GM23338 (cell line): ENCODE data around the gene SMIM7. TPM values are rescaled to one million over a fixed set of nuclear protein-coding genes. Genes with fewer than 3 reads are reported as not detected.

Experiments used
- ATAC-seq: fragments of 200-7000 bp; cut with Tn5 transposase; 3 replicates; pipeline ENCODE4 v1.9.1; 2020
- DNase-seq: peaks from one replicate; pipeline ENCODE4 v3.0.0-alpha.2; 2015; ENCODE audit warnings: low spot score
- H2AFZ ChIP-seq: fragments of 200-600 bp; sonication (generic); 2 replicates; pipeline ENCODE4 v1.8.0; 2016; ENCODE audit warnings: antibody characterized with exemption, mild to moderate bottlenecking, moderate library complexity
- H3F3A ChIP-seq: fragments of 200-600 bp; sonication (generic); replicated peaks from 2 replicates; pipeline ENCODE4 v1.8.0; 2017; ENCODE audit warnings: antibody characterized with exemption, mixed run types, low read depth
- H3K27ac ChIP-seq: fragments of 200-600 bp; sonication (generic); 2 replicates; pipeline ENCODE4 v1.6.1; 2016; ENCODE audit warnings: low read depth
- H3K27me3 ChIP-seq: fragments of 200-600 bp; sonication (generic); 2 replicates; pipeline ENCODE4 v1.8.0; 2016; ENCODE audit warnings: mild to moderate bottlenecking, mixed run types, moderate library complexity; ENCODE audit not compliant: insufficient read depth
- H3K36me3 ChIP-seq: fragments of 200-600 bp; sonication (generic); 2 replicates; pipeline ENCODE4 v1.8.0; 2016; ENCODE audit warnings: mild to moderate bottlenecking; ENCODE audit not compliant: insufficient read depth
- H3K4me1 ChIP-seq: fragments of 200-600 bp; sonication (generic); 2 replicates; pipeline ENCODE4 v1.8.0; 2016; ENCODE audit warnings: mild to moderate bottlenecking, moderate library complexity; ENCODE audit not compliant: insufficient read depth
- H3K4me2 ChIP-seq: fragments of 200-600 bp; sonication (generic); 2 replicates; pipeline ENCODE4 v1.7.1; 2017; ENCODE audit warnings: mixed run types
- H3K4me3 ChIP-seq: fragments of 200-600 bp; sonication (generic); 2 replicates; pipeline ENCODE4 v1.6.1; 2016; ENCODE audit warnings: mixed run types
- H3K79me2 ChIP-seq: fragments of 200-600 bp; sonication (generic); replicated peaks from 2 replicates; pipeline ENCODE4 v1.8.0; 2017; ENCODE audit warnings: mild to moderate bottlenecking; ENCODE audit not compliant: insufficient read depth
- H3K9me2 ChIP-seq: fragments of 200-600 bp; sonication (generic); 2 replicates; pipeline ENCODE4 v1.8.0; 2017; ENCODE audit not compliant: insufficient read depth
- H4K20me1 ChIP-seq: fragments of 200-600 bp; sonication (generic); replicated peaks from 2 replicates; pipeline ENCODE4 v1.8.0; 2017; ENCODE audit warnings: mild to moderate bottlenecking; ENCODE audit not compliant: insufficient read depth
- H3K27ac Mint-ChIP-seq: 2 replicates; pipeline ENCODE4 v1.8.0; 2020; ENCODE audit warnings: inconsistent platforms, mild to moderate bottlenecking, moderate library complexity, mixed read lengths
- H3K27me3 Mint-ChIP-seq: 3 replicates; pipeline ENCODE4 v1.8.0; 2022; ENCODE audit warnings: low read depth, mild to moderate bottlenecking, moderate library complexity, mixed read lengths, inconsistent platforms; ENCODE audit not compliant: insufficient read depth, poor library complexity
- H3K36me3 Mint-ChIP-seq: 3 replicates; pipeline ENCODE4 v1.8.0; 2021; ENCODE audit warnings: low read depth, mild to moderate bottlenecking, inconsistent platforms, moderate library complexity, mixed read lengths
- H3K4me1 Mint-ChIP-seq: 3 replicates; pipeline ENCODE4 v1.8.0; 2020; ENCODE audit warnings: mild to moderate bottlenecking, inconsistent platforms, mixed read lengths
- H3K4me3 Mint-ChIP-seq: 3 replicates; pipeline ENCODE4 v1.8.0; 2021; ENCODE audit warnings: moderate library complexity, mild to moderate bottlenecking, inconsistent platforms, mixed read lengths
- H3K9me3 Mint-ChIP-seq: 3 replicates; pipeline ENCODE4 v1.8.0; 2020; ENCODE audit warnings: moderate library complexity, mild to moderate bottlenecking, inconsistent platforms, mixed read lengths
- CREB1 ChIP-seq: fragments of 250-450 bp; sonication (Bioruptor Pico); IDR thresholded peaks from 2 replicates; pipeline ENCODE4 v1.5.0; 2020; ENCODE audit warnings: low read depth, mild to moderate bottlenecking, moderate library complexity
- EZH2 ChIP-seq: fragments of 200-600 bp; sonication (generic); IDR thresholded peaks from one replicate; pipeline ENCODE4 v1.8.0; 2017; ENCODE audit warnings: antibody characterized with exemption, mild to moderate bottlenecking, low read depth; ENCODE audit not compliant: unreplicated experiment
- EZH2phosphoT487 ChIP-seq: fragments of 200-600 bp; sonication (generic); IDR thresholded peaks from one replicate; pipeline ENCODE4 v1.8.1; 2018; ENCODE audit warnings: antibody characterized with exemption; ENCODE audit not compliant: unreplicated experiment
- NANOG ChIP-seq: IDR thresholded peaks from 2 replicates; pipeline ENCODE4 v1.6.1; 2016; ENCODE audit warnings: antibody characterized with exemption, borderline replicate concordance
- POLR2AphosphoS5 ChIP-seq: IDR thresholded peaks from 2 replicates; pipeline ENCODE4 v1.6.1; 2016; ENCODE audit warnings: antibody characterized with exemption, low read depth
- STAT1 ChIP-seq: IDR thresholded peaks from one replicate; pipeline ENCODE4 v1.6.1; 2016; ENCODE audit warnings: antibody characterized with exemption; ENCODE audit not compliant: unreplicated experiment
- ZNF114 ChIP-seq: fragments of 250-450 bp; sonication (Bioruptor Pico); IDR thresholded peaks from 2 replicates; pipeline ENCODE4 v1.5.0; 2020; ENCODE audit warnings: mild to moderate bottlenecking, moderate library complexity
- ZNF331 ChIP-seq: fragments of 250-450 bp; sonication (Bioruptor Pico); IDR thresholded peaks from 2 replicates; pipeline ENCODE4 v1.5.0; 2020; ENCODE audit warnings: low read depth, mild to moderate bottlenecking, moderate library complexity
- polyA plus RNA-seq: library from polyadenylated mRNA; unstranded; fragments of >200 nt; fragmentation: Nextera tagmentation; extraction: Ambion mirVana; gene quantifications from 2 replicates; pipeline ENCODE4 v1.2.1, GENCODE V29; 2016
- total RNA-seq: library from RNA; depleted of rRNA; stranded (reverse); fragments of >200 nt; shearing (Covaris generic); gene quantifications from 2 replicates; pipeline ENCODE4 v1.2.3, GENCODE V29; 2014
- TF ChIP-seq, protein P1 (sequence below): IDR thresholded peaks from one replicate; pipeline ENCODE4 v1.6.1; 2018; ENCODE audit warnings: antibody characterized with exemption; ENCODE audit not compliant: unreplicated experiment
- TF ChIP-seq, protein P2 (sequence below): fragments of 250-450 bp; sonication (Bioruptor Pico); IDR thresholded peaks from 2 replicates; pipeline ENCODE4 v1.5.0; 2020; ENCODE audit warnings: mild to moderate bottlenecking, moderate library complexity
- TF ChIP-seq, protein P3 (sequence below), 2 experiments: fragments of 200-600 bp in 1 of 2; sonication (generic) in 1 of 2; conservative IDR thresholded peaks; 2 replicates each; pipeline versions ENCODE4 v1.5.1 to v1.6.1; 2016 to 2017; ENCODE audit warnings: antibody characterized with exemption in 2 of 2, low read depth in 2 of 2, mild to moderate bottlenecking in 2 of 2, moderate library complexity in 1 of 2

SMIM7 gene
- total and polyA plus RNA-seq, 2 experiments from 2014 or later, result 81.7 to 84.5 TPM

DNA sequence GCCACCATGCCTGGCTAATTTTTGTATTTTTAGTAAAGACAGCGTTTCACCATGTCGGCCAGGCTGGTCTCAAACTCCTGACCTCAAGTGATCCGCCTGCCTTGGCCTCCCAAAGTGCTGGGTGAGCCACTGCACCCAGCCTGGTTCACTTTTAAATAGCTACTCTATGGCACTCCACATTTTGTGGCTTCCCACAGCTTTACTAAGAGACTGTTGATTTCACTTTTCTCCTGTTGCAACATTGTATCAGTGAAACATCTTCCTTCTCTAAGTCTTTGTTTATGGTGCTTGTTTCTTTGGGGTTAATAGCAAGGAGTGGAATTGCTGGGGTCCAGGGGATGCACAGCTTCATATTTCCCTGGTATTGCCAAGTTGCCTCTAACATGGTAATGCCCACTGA lies 13.3 kb upstream of the SMIM7 start (continued):
- TF ChIP-seq, protein P1, sequence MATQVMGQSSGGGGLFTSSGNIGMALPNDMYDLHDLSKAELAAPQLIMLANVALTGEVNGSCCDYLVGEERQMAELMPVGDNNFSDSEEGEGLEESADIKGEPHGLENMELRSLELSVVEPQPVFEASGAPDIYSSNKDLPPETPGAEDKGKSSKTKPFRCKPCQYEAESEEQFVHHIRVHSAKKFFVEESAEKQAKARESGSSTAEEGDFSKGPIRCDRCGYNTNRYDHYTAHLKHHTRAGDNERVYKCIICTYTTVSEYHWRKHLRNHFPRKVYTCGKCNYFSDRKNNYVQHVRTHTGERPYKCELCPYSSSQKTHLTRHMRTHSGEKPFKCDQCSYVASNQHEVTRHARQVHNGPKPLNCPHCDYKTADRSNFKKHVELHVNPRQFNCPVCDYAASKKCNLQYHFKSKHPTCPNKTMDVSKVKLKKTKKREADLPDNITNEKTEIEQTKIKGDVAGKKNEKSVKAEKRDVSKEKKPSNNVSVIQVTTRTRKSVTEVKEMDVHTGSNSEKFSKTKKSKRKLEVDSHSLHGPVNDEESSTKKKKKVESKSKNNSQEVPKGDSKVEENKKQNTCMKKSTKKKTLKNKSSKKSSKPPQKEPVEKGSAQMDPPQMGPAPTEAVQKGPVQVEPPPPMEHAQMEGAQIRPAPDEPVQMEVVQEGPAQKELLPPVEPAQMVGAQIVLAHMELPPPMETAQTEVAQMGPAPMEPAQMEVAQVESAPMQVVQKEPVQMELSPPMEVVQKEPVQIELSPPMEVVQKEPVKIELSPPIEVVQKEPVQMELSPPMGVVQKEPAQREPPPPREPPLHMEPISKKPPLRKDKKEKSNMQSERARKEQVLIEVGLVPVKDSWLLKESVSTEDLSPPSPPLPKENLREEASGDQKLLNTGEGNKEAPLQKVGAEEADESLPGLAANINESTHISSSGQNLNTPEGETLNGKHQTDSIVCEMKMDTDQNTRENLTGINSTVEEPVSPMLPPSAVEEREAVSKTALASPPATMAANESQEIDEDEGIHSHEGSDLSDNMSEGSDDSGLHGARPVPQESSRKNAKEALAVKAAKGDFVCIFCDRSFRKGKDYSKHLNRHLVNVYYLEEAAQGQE, result no peak
- TF ChIP-seq NANOG (no peak), ZNF331 (CRISPR knock-in tag) (no peak)

DNA sequence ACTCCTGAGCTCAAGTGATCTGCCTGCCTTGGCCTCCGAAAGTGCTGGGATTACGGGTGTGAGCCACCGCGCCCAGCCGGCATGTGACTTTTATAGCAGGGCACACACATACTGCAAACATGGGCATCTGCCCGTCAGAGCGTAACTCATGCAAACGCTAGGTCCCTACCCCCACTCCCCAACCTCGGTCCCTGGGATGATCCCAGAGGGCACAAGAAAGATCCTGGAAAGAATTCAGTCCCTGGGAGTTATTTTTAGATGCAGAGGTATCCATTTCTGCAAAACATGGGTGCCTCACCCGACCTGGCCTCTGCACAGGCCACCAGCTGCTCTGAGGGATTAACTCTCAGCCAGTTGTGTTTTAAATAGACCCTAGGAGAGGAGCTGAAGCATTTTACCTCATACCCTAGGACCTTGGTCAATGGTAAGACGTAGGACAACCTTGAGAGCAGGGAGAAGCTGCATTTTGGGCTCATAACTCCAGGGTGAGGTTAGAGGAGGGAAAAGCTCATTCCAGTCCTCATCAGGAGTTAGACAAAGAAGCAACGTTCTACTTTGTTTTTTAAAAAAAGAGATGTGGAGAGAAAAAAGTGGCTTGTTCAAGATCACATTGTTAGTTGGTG lies 11.8 kb upstream of the SMIM7 start:
- no peak for DNase-seq
- ATAC-seq, result no peak
- Histone ChIP-seq H3K27me3 (no peaks in the 10 kb centered on the region), H3K4me3 (no peak overlapping the region), H3K36me3 (no peaks in the 10 kb centered on the region), H3K9me2 (no peaks in the 10 kb centered on the region), H3K4me1 (no peaks in the 10 kb centered on the region), H3F3A (no peaks in the 10 kb centered on the region), H2AFZ (no peak overlapping the region), H3K27ac (no peak overlapping the region), H4K20me1 (peaks cover 7% of the 10 kb centered on the region), H3K4me2 (no peak overlapping the region), H3K79me2 (peaks cover 2% of the 10 kb centered on the region; the same call in 1 of the 2 replicates)
- Mint-ChIP-seq H3K9me3 (no peaks in the 10 kb centered on the region), H3K27me3 (no peaks in the 10 kb centered on the region), H3K27ac (no peak overlapping the region), H3K36me3 (no peaks in the 10 kb centered on the region), H3K4me1 (no peaks in the 10 kb centered on the region), H3K4me3 (no peak overlapping the region; the same call in 2 of the 3 replicates)
- TF ChIP-seq, protein P2, sequence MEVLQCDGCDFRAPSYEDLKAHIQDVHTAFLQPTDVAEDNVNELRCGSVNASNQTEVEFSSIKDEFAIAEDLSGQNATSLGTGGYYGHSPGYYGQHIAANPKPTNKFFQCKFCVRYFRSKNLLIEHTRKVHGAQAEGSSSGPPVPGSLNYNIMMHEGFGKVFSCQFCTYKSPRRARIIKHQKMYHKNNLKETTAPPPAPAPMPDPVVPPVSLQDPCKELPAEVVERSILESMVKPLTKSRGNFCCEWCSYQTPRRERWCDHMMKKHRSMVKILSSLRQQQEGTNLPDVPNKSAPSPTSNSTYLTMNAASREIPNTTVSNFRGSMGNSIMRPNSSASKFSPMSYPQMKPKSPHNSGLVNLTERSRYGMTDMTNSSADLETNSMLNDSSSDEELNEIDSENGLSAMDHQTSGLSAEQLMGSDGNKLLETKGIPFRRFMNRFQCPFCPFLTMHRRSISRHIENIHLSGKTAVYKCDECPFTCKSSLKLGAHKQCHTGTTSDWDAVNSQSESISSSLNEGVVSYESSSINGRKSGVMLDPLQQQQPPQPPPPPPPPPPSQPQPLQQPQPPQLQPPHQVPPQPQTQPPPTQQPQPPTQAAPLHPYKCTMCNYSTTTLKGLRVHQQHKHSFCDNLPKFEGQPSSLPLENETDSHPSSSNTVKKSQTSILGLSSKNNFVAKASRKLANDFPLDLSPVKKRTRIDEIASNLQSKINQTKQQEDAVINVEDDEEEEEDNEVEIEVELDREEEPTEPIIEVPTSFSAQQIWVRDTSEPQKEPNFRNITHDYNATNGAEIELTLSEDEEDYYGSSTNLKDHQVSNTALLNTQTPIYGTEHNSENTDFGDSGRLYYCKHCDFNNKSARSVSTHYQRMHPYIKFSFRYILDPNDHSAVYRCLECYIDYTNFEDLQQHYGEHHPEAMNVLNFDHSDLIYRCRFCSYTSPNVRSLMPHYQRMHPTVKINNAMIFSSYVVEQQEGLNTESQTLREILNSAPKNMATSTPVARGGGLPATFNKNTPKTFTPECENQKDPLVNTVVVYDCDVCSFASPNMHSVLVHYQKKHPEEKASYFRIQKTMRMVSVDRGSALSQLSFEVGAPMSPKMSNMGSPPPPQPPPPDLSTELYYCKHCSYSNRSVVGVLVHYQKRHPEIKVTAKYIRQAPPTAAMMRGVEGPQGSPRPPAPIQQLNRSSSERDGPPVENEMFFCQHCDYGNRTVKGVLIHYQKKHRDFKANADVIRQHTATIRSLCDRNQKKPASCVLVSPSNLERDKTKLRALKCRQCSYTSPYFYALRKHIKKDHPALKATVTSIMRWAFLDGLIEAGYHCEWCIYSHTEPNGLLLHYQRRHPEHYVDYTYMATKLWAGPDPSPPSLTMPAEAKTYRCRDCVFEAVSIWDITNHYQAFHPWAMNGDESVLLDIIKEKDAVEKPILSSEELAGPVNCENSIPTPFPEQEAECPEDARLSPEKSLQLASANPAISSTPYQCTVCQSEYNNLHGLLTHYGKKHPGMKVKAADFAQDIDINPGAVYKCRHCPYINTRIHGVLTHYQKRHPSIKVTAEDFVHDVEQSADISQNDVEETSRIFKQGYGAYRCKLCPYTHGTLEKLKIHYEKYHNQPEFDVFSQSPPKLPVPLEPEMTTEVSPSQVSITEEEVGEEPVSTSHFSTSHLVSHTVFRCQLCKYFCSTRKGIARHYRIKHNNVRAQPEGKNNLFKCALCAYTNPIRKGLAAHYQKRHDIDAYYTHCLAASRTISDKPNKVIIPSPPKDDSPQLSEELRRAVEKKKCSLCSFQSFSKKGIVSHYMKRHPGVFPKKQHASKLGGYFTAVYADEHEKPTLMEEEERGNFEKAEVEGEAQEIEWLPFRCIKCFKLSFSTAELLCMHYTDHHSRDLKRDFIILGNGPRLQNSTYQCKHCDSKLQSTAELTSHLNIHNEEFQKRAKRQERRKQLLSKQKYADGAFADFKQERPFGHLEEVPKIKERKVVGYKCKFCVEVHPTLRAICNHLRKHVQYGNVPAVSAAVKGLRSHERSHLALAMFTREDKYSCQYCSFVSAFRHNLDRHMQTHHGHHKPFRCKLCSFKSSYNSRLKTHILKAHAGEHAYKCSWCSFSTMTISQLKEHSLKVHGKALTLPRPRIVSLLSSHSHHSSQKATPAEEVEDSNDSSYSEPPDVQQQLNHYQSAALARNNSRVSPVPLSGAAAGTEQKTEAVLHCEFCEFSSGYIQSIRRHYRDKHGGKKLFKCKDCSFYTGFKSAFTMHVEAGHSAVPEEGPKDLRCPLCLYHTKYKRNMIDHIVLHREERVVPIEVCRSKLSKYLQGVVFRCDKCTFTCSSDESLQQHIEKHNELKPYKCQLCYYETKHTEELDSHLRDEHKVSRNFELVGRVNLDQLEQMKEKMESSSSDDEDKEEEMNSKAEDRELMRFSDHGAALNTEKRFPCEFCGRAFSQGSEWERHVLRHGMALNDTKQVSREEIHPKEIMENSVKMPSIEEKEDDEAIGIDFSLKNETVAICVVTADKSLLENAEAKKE (CRISPR knock-in tag), result no peak
- TF ChIP-seq EZH2phosphoT487 (no peak), STAT1 (no peak), NANOG (no peak), EZH2 (no peak), ZNF331 (CRISPR knock-in tag) (no peak), CREB1 (CRISPR knock-in tag) (no peak), POLR2AphosphoS5 (no peak), ZNF114 (CRISPR knock-in tag) (no peak)
- TF ChIP-seq, protein P3, sequence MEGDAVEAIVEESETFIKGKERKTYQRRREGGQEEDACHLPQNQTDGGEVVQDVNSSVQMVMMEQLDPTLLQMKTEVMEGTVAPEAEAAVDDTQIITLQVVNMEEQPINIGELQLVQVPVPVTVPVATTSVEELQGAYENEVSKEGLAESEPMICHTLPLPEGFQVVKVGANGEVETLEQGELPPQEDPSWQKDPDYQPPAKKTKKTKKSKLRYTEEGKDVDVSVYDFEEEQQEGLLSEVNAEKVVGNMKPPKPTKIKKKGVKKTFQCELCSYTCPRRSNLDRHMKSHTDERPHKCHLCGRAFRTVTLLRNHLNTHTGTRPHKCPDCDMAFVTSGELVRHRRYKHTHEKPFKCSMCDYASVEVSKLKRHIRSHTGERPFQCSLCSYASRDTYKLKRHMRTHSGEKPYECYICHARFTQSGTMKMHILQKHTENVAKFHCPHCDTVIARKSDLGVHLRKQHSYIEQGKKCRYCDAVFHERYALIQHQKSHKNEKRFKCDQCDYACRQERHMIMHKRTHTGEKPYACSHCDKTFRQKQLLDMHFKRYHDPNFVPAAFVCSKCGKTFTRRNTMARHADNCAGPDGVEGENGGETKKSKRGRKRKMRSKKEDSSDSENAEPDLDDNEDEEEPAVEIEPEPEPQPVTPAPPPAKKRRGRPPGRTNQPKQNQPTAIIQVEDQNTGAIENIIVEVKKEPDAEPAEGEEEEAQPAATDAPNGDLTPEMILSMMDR (conservative IDR thresholded peaks at IDR 0.05; ENCODE audit: low read depth in 2 of 2), result no peak
